OCI-LY7 (cell line): Measurements from ENCODE around the gene NDRG4. TPM values are rescaled to one million over a fixed set of nuclear protein-coding genes. Genes with fewer than 3 reads are reported as not detected.

Experiments used
- BruUV-seq: library from RNA; stranded (reverse); fragments of 400-500 nt; replicated peaks from 2 replicates; lab custom pipeline; 2021; lab: Mats Ljungman, UMichigan
- CTCF ChIA-PET: fragments of 300-600 bp; sonication (Branson Sonifier 250); formaldehyde crosslinking; loops from one replicate; lab custom pipeline; 2022; ENCODE audit warnings: antibody characterized with exemption; ENCODE audit not compliant: unreplicated experiment; lab: Charles Lee
- POLR2A ChIA-PET: fragments of 300-600 bp; sonication (Branson Sonifier 250); formaldehyde crosslinking; loops from one replicate; lab custom pipeline; 2022; ENCODE audit warnings: antibody characterized with exemption; lab: Charles Lee
- DNase-seq: peaks from one replicate; pipeline ENCODE4 v3.0.0-alpha.2; 2015; ENCODE audit warnings: low spot score
- H2AFZ ChIP-seq: fragments of 200-600 bp; sonication (generic), shearing (Covaris generic); 2 replicates; pipeline ENCODE4 v1.6.1; 2014; ENCODE audit warnings: mild to moderate bottlenecking, antibody characterized with exemption, low read length, moderate library complexity
- H3K27ac ChIP-seq: fragments of 200-600 bp; sonication (generic); 2 replicates; pipeline ENCODE4 v1.5.1; 2014; ENCODE audit warnings: mixed run types, low read depth, mild to moderate bottlenecking, moderate library complexity, low read length, inconsistent platforms; ENCODE audit not compliant: poor library complexity, severe bottlenecking
- H3K36me3 ChIP-seq: fragments of 200-600 bp; sonication (generic); 2 replicates; pipeline ENCODE4 v1.6.1; 2014; ENCODE audit warnings: mild to moderate bottlenecking, antibody characterized with exemption, low read length, moderate library complexity, mixed read lengths; ENCODE audit not compliant: insufficient read depth
- H3K4me1 ChIP-seq: fragments of 200-600 bp; sonication (generic); 2 replicates; pipeline ENCODE4 v1.5.1; 2014; ENCODE audit warnings: mild to moderate bottlenecking, low read length; ENCODE audit not compliant: insufficient read depth, poor library complexity, severe bottlenecking
- H3K4me2 ChIP-seq: fragments of 200-600 bp; sonication (generic); 2 replicates; pipeline ENCODE4 v1.6.1; 2014; ENCODE audit warnings: mild to moderate bottlenecking, low read length
- H3K4me3 ChIP-seq: fragments of 200-600 bp; sonication (generic); 2 replicates; pipeline ENCODE4 v1.5.1; 2014; ENCODE audit warnings: mild to moderate bottlenecking, low read depth, low read length; ENCODE audit not compliant: poor library complexity, severe bottlenecking
- H3K79me2 ChIP-seq: fragments of 200-600 bp; sonication (generic); 2 replicates; pipeline ENCODE4 v1.6.1; 2016; ENCODE audit warnings: low read depth, mild to moderate bottlenecking, low read length, moderate library complexity, mixed read lengths; ENCODE audit not compliant: insufficient read depth
- H3K9me2 ChIP-seq: fragments of 200-600 bp; sonication (generic); 2 replicates; pipeline ENCODE4 v1.6.1; 2016; ENCODE audit warnings: mild to moderate bottlenecking, low read length, mixed read lengths; ENCODE audit not compliant: insufficient read depth
- H3K9me3 ChIP-seq: fragments of 200-600 bp; sonication (generic); 2 replicates; pipeline ENCODE4 v1.6.1; 2014; ENCODE audit warnings: mild to moderate bottlenecking, mixed run types, low read length, mixed read lengths
- H4K20me1 ChIP-seq: fragments of 200-600 bp; sonication (generic); 2 replicates; pipeline ENCODE4 v1.6.1; 2014; ENCODE audit warnings: mild to moderate bottlenecking, antibody characterized with exemption, low read length, moderate library complexity, mixed read lengths; ENCODE audit not compliant: insufficient read depth
- EZH2phosphoT487 ChIP-seq: fragments of 200-600 bp; sonication (generic); IDR thresholded peaks from 2 replicates; pipeline ENCODE4 v1.6.1; 2018; ENCODE audit warnings: low read depth, borderline replicate concordance, mild to moderate bottlenecking, mixed run types, antibody characterized with exemption, low read length, moderate library complexity, mixed read lengths
- intact Hi-C: fragments of 100-400 bp; cut with micrococcal nuclease; formaldehyde crosslinking; loops from one replicate; pipeline ENCODE4 v1.10.0; 2022; ENCODE audit not compliant: unreplicated experiment
- total RNA-seq, 2 experiments: library from RNA; depleted of rRNA in 1 of 2; stranded (reverse); fragments of >200 nt in 1 of 2; shearing (Covaris generic) in 1 of 2; gene quantifications; 2 replicates each; pipeline ENCODE4 v1.2.3, GENCODE V29; 2014 to 2022
- TF ChIP-seq, protein P1 (sequence below): fragments of 200-600 bp; sonication (generic); conservative IDR thresholded peaks from 2 replicates; pipeline ENCODE4 v1.5.1; 2014; ENCODE audit warnings: mild to moderate bottlenecking, antibody characterized with exemption, low read length, moderate library complexity, mixed read lengths

NDRG4 gene
- total RNA-seq, 2 experiments from 2014 or later, result 8.8 to 9.5 TPM

DNA sequence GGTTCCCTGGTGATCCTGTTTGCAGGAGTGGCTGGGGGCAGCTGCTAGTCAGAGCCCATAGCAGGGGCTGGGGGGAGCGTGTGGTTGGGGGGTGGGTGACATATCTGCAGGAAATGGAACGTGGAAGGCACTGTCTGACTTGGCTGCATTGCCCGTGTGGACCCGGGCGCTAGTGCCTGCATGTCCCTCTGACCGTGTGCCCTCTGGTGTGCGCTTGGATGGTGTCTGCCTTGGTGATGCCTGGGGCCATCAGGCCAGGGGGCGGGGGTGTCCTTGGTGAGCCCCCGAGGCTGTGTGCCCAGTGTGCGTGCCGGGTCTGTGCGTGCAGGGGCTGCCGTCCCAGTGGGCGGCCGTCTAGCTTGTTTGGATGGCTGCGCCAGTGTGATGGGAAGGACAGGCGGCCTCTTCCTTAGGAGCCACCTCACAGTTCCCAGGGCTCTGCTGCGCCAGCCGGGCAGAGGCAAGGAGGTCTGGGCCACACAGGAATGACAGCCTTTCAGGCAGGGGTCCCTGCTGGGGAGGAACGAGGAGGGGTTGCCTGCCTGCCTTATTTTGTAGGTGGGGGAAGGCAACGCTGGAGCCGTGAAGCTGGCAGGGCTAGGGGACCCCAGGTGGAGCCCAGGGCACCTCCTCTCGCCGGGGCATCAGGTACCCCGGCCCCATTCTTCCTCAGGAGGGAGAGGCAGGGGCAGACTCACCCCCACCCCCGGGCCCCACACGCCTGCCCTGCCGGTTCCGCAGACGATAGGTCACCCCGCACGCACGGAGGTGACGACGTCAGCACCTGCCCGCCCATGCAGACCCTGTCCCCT, 693 bp downstream of the NDRG4 start:
- Histone ChIP-seq H3K79me2 (no peaks in the 10 kb centered on the region), H3K27ac (no peak overlapping the region), H3K4me1 (peaks cover 27% of the 10 kb centered on the region), H2AFZ (peak overlapping the region; percentile 62), H3K9me2 (no peaks in the 10 kb centered on the region), H3K4me2 (peak overlapping the region; percentile 78), H3K36me3 (no peaks in the 10 kb centered on the region), H3K9me3 (no peaks in the 10 kb centered on the region), H3K4me3 (peak overlapping the region; percentile 65), H4K20me1 (no peaks in the 10 kb centered on the region)
- CTCF ChIA-PET, result interaction anchor here (1.1 kb wide), 1 partner anchor 166 kb away, joined by 3 read pairs; no protein-coding TSS in a partner anchor
- POLR2A ChIA-PET, result no interaction called here
- no peak for DNase-seq
- intact Hi-C loops, result no loop called here
- TF ChIP-seq EZH2phosphoT487, result no peak
- TF ChIP-seq, protein P1, sequence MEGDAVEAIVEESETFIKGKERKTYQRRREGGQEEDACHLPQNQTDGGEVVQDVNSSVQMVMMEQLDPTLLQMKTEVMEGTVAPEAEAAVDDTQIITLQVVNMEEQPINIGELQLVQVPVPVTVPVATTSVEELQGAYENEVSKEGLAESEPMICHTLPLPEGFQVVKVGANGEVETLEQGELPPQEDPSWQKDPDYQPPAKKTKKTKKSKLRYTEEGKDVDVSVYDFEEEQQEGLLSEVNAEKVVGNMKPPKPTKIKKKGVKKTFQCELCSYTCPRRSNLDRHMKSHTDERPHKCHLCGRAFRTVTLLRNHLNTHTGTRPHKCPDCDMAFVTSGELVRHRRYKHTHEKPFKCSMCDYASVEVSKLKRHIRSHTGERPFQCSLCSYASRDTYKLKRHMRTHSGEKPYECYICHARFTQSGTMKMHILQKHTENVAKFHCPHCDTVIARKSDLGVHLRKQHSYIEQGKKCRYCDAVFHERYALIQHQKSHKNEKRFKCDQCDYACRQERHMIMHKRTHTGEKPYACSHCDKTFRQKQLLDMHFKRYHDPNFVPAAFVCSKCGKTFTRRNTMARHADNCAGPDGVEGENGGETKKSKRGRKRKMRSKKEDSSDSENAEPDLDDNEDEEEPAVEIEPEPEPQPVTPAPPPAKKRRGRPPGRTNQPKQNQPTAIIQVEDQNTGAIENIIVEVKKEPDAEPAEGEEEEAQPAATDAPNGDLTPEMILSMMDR, result no peak
- no TSS peak for BruUV-seq

DNA sequence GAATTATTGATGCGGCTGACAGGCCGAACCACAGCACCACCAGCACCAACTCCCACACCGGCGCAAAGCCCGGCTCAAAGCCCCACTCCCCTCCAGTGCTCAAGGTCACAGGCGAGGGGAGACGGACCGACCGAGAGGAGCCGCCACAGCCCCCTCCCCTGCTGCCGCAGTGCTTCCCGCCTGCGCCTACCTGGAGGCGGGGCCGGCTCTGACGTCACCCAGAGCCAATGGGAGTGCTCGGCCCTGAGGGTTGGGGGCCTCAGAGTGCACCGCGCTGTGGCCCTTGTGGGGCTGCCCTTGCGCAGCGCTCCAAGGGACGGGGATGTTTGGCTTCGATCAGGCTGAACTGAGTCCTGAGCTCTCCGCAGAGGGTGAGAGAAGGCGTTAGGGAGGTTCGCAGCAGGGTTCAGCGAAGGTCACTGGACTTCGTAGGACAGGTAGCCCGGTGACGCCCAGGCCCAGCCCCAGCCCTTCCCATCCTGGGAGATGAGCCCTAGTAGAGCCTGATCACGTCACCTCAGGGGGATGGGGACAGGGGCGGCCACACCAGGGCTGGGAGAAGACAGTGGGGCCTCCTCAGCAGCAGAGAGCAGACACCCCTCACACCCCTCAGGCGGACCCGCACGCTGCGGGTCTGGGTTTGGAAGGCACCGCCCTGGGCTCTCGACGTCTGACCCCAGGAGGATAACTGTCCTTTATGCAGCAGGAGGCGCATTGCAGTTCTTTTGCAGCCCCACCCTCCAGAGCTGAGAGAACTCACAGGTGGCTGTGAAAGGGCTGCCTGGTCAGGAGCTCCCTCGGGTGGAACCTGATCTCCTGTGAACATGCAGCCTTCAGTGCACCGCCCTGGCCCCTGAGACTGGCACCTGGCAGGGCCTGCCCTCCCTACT, 1.5 kb downstream of the NDRG4 start:
- H3K79me2 ChIP-seq, result no peaks in the 10 kb centered on the region
- intact Hi-C loops, result no loop called here
- POLR2A ChIA-PET, result interaction anchor here (0.6 kb wide), 1 partner anchor 118 kb away, joined by 3 read pairs; no protein-coding TSS in a partner anchor
- peak overlapping the region; percentile 78 for H3K4me2 ChIP-seq
- H3K36me3 ChIP-seq, result no peaks in the 10 kb centered on the region
- CTCF ChIA-PET, result interaction anchor here (0.6 kb wide), 1 partner anchor 10 kb away, joined by 3 read pairs; no protein-coding TSS in a partner anchor
- TF ChIP-seq EZH2phosphoT487, result no peak
- TF ChIP-seq, protein P1, result no peak
- no peak overlapping the region for H3K27ac ChIP-seq
- H3K9me3 ChIP-seq, result no peaks in the 10 kb centered on the region
- peaks cover 27% of the 10 kb centered on the region for H3K4me1 ChIP-seq
- no peaks in the 10 kb centered on the region for H4K20me1 ChIP-seq
- H3K9me2 ChIP-seq, result no peaks in the 10 kb centered on the region
- DNase-seq, result peak; percentile 62
- H3K4me3 ChIP-seq, result peak overlapping the region; percentile 65
- no TSS peak for BruUV-seq
- H2AFZ ChIP-seq, result peak overlapping the region; percentile 62
